A204.1 (cell line): ENCODE results near the gene FAM184B.

Experiments used
- FAIRE-seq: peaks from 2 replicates; lab custom pipeline; 2012; peaks lifted over from hg19 to GRCh38; lab: Jason Lieb, UNC

Gene FAM184B

DNA sequence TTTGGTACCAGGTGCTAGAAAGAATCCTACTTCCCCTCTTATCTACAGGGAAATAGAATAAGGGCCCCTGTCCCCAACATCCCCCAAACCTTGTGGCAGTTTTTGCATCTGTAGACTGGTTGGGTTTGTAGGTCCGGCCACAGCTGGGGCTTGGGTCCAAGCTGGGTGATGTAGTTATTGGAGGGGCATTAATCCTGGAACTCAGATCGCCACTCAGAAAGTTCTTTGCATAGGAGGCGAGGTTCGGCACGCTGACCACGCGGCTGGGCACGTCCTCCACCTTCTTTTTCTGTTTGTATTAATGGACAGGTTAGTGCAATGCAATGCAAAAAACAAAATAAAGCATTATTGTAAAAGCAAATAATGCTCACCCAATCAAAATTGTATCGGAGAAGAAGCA is 147.8 kb downstream of the FAM184B start:
- no peak for FAIRE-seq

DNA sequence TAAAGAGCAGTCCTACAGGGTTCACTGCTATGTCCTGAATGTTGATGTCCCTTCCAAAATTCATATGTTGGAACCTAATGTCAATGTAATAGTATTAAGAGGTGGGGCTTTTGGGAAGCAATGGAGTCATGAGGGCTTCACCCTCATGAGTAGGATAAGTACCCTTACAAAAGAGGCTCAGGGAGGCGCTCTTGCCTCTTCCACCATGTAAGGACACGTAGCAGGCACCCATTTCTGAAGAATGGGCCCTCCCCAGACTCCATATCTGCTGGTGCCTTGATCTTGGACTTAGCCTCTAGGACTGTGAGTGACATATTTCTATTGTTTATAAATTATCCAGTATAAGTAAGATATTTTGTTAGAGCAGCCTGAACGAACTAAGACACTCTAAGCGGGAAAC is 151.2 kb downstream of the FAM184B start:
- no peak for FAIRE-seq

DNA sequence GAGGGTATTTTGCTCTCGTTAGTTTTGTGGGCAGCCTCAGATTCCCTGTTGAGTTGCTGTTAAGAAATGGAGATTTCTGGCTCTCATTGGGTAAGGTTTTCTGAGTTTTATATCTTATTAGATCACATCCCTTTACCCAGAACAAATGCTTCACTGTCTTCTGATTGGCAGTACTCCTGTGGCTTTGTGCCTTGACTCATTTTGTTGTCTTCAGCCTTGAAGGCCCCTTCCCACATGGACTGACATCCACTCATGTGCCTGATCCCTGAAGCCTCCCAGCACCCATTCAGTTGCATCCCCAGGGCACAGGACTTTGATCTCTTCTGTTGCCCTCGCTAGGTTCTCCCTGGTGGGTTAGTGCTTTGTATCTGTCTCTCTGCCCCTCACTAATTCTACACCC is 156.6 kb downstream of the FAM184B start:
- no peak for FAIRE-seq

DNA sequence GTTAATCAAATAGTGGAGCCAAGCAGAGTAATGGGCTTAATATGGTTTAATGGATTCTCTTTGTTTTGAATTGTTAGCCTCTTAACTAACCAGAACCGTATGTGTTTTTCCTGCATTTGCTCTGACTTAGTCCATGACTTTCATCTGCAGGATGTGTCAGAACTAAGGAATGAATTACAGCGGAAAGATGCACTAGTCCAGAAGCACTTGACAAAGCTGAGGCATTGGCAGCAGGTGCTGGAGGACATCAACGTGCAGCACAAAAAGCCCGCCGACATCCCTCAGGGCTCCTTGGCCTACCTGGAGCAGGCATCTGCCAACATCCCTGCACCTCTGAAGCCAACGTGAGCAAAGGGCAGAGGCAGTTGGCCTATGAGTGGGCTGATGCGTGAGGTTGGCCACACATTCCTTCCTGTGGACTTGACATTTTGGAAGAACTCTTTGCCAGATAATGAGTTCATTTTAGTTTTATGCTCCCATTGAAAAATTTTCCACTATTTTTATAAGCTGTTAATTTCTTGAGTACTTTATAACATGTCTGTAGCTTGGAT is 157.9 kb downstream of the FAM184B start:
- FAIRE-seq, result no peak

DNA sequence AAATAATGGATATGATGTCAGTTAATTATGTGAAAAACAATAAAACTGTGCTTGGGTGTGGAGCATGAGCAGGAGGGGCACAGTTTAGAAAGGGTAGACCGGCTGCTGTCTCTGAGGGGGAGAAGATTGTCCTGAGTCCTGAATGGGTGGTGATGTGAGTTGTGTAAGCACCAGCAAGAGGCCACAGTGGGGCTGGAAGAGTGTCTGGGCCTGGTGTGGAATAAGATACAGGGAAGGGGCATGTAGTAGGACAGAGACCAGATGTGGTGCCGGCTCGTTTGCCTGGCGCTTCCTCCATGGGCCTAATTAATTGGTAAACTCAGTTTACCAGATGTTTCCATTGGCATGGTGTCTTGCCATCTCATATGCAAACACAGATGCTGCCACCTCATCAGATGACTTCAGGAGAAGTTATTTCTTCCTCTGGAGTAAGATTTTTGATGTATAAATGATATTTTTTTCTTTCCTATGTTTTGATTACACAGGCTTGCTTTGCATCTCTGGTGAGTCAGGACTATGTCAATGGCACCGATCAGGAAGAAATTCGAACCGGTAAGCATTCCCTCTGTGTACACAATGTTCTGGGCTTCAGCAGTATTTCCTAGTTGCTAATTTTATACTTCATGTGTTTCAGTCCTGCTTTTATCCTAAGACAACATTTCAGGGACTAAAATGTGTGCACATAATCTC is 161.9 kb downstream of the FAM184B start:
- no peak for FAIRE-seq

DNA sequence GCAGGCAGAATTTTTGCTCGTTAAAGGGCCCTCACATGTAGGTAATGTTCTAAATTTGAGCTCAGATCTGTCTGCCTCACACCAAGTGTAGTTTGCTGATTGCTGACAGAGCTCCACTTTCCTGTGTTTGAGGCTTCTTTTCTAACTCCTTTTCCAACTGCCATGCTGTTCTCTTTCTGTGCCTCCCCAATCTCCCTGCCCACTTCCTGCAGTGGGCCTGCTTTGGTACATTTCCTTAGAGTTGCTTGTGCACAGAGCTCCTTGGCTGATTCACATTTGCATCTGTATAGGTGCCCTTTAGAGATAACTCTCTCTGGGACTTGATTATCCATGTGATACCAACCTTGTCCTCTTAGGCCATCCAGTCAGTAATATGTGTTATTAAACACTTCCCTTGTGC is 162.5 kb downstream of the FAM184B start:
- FAIRE-seq, result no peak

DNA sequence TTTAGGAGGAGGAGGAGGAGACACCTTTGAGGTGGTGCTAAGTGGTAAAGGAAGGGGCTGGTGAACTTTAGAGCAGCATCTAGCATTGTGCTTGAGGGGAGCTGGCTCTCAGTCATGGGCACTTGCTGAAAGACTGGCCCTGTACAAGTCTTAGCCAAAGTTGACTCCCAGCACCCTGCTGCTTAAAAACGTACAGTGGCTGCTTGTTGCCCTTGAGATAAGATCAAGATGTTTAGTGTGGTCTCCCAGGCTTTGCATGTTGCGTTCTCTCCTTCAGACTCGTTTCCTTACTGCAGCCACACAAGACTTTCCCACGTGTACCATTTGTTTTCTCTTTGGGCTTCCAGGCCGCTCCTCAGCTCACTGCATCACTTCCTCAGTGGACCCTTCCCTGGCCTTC is 165.1 kb downstream of the FAM184B start:
- FAIRE-seq, result no peak

DNA sequence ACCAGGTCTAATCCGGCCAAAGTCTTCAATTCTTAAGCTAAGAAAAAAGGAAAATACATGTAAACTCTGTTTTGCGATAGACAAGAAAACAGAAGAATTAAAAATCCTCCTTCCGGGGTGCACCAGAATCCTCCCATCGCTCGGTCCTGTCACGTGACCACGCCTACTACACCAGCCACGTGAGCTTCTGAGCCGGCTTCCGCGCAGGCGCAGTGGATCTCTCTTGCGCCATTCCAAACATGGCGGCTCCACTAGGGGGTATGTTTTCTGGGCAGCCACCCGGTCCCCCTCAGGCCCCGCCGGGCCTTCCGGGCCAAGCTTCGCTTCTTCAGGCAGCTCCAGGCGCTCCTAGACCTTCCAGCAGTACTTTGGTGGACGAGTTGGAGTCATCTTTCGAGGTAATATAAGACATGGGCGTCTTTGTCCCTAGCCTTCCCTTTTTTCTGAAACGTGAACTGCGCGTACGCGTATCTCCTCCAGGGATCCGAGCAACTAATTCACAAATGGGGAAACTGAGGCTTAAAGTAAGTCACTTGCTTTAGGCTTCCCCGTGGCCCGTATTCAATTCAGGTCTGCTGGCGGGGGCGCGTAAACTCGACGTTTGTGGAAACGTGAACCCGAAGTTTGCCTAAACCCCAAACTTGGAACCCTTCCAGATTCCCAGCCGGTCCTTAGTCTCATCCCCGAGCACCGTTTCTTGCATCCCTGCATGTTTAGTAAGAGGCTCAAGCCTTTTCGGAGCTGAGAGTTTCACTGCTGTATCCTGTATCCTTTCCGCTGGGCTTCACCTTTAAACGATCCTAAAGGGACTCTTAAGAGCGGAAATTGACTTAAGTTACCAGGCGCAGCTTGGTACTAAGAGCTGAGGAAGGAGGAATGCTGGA is 166.8 kb downstream of the FAM184B start, which contains the start of gene MED28:
MED28 (plus strand) TSS at position 226 of the 884 bp plus-strand sequence; CDS start at position 240, 14 bp downstream.
- FAIRE-seq, result peak; percentile 63

DNA sequence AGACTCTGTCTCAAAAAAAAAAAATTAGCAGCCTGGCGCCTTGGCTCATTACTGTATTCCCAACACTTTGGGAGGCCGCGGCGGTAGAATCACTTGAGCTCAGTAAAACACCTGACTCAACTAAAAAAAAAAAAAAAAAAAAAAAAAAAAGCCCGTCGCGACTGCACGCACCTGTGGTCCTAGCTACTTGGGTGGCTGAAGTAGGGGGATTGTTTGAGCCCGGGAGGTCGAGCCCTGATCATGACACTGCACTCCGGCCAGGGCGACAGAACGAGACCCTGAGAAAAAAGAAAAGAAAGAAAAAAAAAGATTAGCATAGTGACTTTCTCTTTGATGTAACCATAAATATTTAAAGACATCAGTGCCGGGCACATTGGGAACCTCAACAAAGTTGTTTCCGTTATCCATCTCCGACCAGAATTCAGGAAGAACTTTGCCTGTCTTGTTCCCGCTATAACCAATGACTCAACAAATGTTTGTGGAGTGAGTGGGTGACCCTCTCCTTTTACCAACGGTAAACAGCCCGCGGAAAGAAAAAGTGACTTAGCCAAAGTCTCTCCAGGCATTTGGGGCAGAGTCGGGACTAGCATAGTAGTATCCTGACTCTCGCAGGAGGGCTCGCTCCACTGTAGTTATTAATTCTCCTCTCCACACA is 167.5 kb downstream of the FAM184B start:
- no peak for FAIRE-seq

DNA sequence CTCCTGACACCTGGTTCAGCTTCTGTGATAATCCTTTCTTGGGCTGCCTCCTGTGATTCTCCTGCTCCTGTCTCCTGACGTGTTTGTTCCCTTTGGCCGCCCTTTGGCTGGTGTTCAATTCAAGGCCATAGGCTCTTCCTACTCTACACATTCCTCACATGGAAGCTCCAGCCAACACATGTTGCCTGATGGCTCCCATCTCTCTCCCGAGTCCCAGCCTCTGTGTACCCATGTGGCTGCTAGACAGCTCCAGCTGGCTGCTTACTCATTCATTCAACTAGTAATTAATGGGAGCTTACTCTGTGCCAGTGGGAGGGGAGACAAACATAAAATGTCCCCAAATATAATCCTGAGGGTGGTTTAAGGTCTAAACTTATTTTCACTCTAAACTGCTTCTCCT is 176.2 kb downstream of the FAM184B start:
- FAIRE-seq, result no peak

DNA sequence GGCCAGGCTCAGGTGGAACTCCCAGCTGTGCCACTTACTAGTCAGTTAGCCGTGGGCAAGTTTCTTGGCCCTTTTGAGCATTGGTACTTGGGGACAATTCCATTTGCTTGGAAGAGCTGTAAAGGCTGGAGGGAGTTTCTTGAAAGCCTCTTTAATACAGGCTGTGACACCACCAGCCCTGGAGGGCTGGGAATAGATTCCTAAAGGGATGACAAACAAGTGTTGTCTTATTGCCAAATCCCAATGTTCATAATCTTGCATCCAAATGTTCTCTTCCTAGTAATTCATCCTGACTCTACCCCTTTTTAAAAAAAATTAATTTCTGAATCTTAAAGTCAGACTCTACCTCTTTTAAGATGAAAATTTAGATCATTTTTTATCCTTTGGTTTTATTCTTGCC is 181.6 kb downstream of the FAM184B start:
- no peak for FAIRE-seq

DNA sequence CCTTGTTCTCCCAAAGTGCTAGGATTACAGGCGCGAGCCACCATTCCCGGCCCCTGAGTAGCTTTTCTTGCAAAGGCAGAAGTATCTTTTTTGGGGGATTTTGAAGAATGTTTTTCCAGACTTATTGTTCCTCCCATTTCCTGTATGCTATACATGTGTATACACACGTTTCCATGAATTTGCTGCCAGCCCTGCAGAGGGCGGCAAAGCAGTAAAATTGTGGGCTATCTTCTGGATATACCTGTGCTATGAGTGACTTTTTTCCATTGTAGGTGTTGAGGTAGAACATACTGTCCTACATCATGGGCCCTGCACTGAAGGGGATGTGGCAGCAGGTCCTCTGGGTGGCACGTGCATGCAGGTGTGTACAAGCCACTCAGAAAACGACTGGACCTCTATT is 183.9 kb downstream of the FAM184B start:
- no peak for FAIRE-seq

DNA sequence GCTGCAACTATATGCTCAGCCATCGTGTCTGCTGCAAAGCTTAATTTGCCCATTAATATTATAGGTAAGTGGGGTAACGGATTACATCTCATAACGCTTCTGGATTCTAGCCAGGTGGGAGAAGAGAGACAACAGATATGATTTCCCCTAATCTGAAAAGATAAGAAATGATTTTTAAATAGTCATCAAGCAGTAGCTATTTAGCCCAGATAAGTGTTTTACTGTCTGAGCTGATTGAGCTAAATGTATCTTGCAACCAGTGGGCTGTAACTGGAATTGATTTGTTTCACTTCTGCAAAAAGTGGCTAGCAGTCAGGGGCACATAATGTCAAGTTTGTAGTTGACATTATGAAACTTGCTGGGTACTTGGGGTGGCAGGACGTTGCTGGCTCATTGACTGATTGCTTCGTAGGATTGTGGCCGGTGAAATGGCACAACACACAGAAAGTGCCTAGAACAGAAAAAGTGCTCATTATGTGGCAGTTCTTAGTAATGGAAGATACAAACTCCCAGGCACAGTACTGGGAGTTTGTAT is 185.9 kb downstream of the FAM184B start:
- no peak for FAIRE-seq

DNA sequence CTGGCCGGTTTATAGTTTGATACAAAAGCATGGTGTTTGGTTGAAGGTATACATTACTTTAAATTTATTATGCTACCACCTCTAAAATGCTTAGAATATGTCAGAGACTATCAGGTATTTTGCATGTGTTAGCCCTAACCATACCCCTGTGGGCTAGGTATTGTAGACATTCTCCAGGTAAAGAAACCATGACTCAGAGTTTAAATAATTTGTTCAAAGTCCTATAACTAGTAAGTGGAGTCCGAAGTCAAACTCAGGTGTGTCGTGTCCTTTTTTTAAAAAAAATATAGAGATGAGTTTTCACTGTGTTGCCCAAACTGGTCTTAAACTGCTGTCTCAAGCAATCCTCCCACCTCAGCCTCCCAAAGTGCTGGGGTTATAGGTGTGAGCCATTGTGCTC is 192.1 kb downstream of the FAM184B start:
- FAIRE-seq, result no peak

DNA sequence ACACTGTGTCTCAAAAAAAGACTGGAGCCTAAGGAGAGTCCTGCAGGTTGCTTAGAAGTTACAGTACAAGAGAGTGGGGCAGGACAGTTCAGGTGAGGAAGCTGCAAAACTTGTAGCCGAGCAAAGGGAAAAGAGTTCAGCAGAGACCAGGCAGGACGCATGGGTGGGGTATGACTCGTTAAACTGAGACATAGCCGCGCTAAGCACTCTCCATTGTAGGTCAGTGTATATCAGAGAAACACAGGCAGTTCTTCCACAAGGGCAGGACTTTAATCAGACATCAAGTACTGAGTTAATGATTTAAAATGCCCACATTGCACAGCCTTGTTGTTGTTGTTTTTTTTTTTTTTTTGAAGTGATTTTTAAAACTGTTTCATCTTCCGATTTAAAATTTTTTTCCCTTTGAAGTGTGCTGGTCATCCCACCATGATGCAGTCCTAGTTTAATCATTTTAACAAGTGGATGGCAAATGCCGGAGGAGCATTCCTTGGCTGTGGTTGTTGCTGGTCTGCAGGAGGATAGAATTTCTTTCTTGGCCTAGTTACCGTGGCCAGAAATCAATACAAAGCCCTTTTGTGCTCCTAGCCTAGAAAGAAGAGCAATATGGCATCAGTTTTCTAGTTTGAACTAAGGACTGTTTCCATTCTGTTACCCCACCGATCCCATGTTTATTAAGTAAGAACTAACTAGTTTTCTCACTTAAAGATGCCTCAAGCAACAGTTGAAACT is 194.2 kb downstream of the FAM184B start:
- FAIRE-seq, result no peak

DNA sequence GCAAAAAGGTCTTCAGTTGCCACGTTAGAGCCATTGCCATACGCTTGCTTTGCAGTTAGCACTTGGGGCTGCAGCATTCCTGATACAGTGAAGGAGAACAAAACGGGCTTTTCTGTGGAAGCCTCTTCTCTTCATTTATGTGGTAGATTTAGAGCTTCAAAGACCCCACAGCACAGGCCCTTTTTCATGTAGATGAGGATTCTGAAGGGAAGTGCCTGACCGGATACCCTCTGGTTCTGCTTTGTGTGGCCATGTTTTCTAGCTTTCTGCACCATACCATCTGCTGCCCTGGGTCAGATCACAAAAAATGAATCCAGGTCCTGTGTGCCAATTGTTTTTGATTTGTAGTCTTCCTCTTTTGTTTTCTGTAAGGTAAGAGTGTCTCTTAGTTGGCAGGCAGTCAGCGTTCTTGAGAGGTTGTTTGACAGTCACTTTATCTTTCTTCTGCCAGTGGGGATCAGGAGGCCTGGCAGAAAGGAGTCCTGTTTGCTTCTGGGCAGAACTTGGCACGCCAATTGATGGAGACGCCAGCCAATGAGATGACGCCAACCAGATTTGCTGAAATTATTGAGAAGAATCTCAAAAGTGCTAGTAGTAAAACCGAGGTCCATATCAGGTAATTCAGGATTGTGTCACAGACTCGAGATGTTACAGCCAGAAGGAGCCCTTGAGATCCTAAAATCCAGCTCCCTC is 196.8 kb downstream of the FAM184B start:
- no peak for FAIRE-seq

DNA sequence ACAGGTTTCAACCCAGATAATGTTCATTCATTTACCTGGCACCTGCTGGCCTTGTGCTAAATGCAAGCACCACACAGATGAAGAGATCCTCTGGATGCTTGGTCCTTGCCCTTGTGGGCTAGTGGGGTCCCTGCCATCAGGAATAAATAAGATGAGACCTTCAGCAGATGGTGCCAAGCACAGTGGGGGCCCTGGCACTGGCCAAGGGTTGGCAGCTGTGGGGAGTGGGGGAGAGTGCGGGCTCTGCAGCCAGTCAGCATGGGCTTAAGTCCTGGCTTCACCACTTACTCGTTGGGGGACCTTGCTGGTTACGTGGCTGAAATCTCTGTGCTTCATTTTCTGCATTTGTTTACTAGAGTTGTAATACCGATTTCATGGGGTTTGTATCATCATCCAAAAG is 197.5 kb downstream of the FAM184B start:
- FAIRE-seq, result no peak

DNA sequence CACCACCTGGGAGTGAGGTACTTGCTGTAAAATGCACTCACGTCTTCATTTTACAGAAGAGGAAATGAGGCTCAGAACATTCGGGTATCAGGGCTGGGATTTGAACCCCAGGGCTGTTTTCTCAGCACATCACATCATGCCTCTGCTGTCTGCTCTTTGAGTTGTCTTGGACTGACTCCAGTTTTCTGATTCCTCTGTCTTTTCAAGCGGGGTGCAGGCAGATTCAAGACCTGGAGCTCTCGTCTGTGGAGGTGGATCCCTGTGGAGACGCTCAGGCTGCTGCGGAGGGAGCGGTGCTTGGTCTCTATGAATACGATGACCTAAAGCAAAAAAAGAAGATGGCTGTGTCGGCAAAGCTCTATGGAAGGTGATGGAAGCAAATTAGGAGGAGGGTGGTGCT is 198.1 kb downstream of the FAM184B start:
- no peak for FAIRE-seq

DNA sequence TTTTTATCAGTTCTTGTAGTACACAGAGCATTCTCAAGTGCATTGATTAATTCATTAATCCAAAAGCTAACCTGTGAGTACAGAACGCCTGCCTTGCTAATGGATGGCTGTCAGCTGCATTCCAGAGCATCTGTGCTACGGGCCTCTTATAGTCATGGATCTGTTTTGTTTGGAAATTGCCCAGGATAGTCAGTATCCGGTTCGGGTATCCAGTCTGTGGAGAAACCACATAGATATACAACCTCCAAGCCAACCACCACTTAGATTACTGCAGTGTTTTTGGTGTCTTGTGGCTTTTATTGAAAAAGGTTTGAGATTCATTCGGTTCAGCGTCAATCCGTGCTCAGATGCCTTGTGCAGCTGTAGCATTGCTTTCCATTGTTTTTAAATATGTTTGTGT is 200.5 kb downstream of the FAM184B start:
- FAIRE-seq, result no peak
